Measurements from ENCODE around the gene HECTD1.

HECTD1 gene

DNA sequence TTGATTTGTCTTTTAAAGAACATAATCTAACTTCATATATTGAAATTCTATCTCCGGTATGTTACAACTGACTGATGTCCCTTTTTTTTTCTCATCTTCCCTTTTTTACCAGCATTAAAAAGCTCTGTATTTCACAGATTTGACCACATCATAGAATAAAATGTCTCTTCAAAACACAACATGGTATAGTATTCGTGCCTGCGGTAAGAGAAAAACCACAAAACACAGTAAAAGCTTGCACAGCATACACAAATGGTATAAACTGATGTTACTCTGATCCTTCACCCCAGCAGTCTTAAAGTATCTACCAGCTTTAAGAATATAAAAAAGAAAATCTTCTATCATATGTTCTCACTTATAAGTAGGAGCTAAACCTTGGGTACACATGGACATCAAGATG lies 83.4 kb downstream of the HECTD1 start:
- Histone ChIP-seq H3K27me3 (ENCODE audit: control insufficient read depth in 1 of 2, insufficient read depth in 1 of 2, low read length in 2 of 2) (no peaks in the 10 kb centered on the region), H3K4me2 (ENCODE audit: low read length, poor library complexity, severe bottlenecking) (no peak overlapping the region), H3K79me1 (replicated peaks; ENCODE audit: low read length, poor library complexity, severe bottlenecking) (peaks cover 19% of the 10 kb centered on the region), H2BK12ac (ENCODE audit: low read length in 2 of 2) (no peak overlapping the region), H2BK5ac (ENCODE audit: low read depth, low read length, poor library complexity, severe bottlenecking) (no peak overlapping the region), H2AK5ac (ENCODE audit: low read length, severe bottlenecking) (no peak overlapping the region), H2BK120ac (ENCODE audit: low read depth, low read length) (no peak overlapping the region), H3K27ac (ENCODE audit: low read length, poor library complexity, severe bottlenecking) (no peak overlapping the region), H3K9me3 (ENCODE audit: control insufficient read depth, low read length) (no peaks in the 10 kb centered on the region), H2BK15ac (ENCODE audit: low read depth, poor library complexity, severe bottlenecking) (no peak overlapping the region), H2AFZ (ENCODE audit: low read depth, low read length) (no peak overlapping the region), H3K4me3 (ENCODE audit: insufficient read depth in 1 of 2, low read depth in 1 of 2, low read length in 2 of 2) (no peak overlapping the region), H3K4me1 (ENCODE audit: control insufficient read depth, insufficient read depth, low read depth, low read length) (peaks cover 1% of the 10 kb centered on the region), H3K4ac (ENCODE audit: low read depth in 1 of 2, low read length in 2 of 2) (no peak overlapping the region), H3K14ac (ENCODE audit: low read length in 2 of 2) (no peak overlapping the region), H3K18ac (ENCODE audit: low read depth in 1 of 2, low read length in 2 of 2) (no peak overlapping the region), H3K9ac (ENCODE audit: low read length) (no peak overlapping the region), H4K8ac (ENCODE audit: low read length) (no peak overlapping the region), H3K23ac (ENCODE audit: low read length in 2 of 2) (no peak overlapping the region), H4K91ac (ENCODE audit: low read length) (no peak overlapping the region), H3K36me3 (ENCODE audit: control insufficient read depth in 1 of 2, insufficient read depth in 2 of 2, low read depth in 1 of 2, low read length in 2 of 2) (peaks cover 30 to 93% of the 10 kb centered on the region in 2 experiments)
- 100% methylated on average over 3 of the region's 3 CpGs for WGBS
- no peak for DNase-seq

DNA sequence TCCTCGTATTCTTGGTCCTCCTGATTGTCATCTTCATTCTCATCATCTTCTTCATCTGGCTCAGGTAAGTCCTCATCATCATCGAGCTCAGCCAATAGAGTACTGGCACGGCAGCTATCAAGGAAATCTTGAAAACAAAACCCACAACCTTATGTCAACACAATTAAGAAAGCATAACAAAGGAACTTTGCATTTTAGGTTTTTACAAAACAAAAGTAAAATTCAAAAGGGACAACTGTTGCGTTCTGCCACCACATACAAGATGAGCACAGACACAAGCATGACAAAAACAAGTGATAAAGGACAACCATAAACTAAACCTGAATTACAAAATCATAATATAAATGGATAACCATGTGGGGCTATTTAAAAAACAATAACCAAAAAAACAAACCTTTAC lies 84.7 kb downstream of the HECTD1 start:
- Histone ChIP-seq H3K4me2 (ENCODE audit: low read length, poor library complexity, severe bottlenecking) (no peak overlapping the region), H2BK15ac (ENCODE audit: low read depth, poor library complexity, severe bottlenecking) (no peak overlapping the region), H3K18ac (ENCODE audit: low read depth in 1 of 2, low read length in 2 of 2) (no peak overlapping the region), H3K4ac (ENCODE audit: low read depth in 1 of 2, low read length in 2 of 2) (no peak overlapping the region), H3K36me3 (ENCODE audit: control insufficient read depth in 1 of 2, insufficient read depth in 2 of 2, low read depth in 1 of 2, low read length in 2 of 2) (peaks cover 25 to 92% of the 10 kb centered on the region in 2 experiments), H2BK12ac (ENCODE audit: low read length in 2 of 2) (no peak overlapping the region), H3K14ac (ENCODE audit: low read length in 2 of 2) (no peak overlapping the region), H3K4me1 (ENCODE audit: control insufficient read depth, insufficient read depth, low read depth, low read length) (no peaks in the 10 kb centered on the region), H3K79me1 (replicated peaks; ENCODE audit: low read length, poor library complexity, severe bottlenecking) (peaks cover 18% of the 10 kb centered on the region), H2BK5ac (ENCODE audit: low read depth, low read length, poor library complexity, severe bottlenecking) (no peak overlapping the region), H3K27ac (ENCODE audit: low read length, poor library complexity, severe bottlenecking) (no peak overlapping the region), H2AFZ (ENCODE audit: low read depth, low read length) (no peak overlapping the region), H3K4me3 (ENCODE audit: insufficient read depth in 1 of 2, low read depth in 1 of 2, low read length in 2 of 2) (no peak overlapping the region), H4K91ac (ENCODE audit: low read length) (no peak overlapping the region), H3K27me3 (ENCODE audit: control insufficient read depth in 1 of 2, insufficient read depth in 1 of 2, low read length in 2 of 2) (no peaks in the 10 kb centered on the region), H2AK5ac (ENCODE audit: low read length, severe bottlenecking) (no peak overlapping the region), H2BK120ac (ENCODE audit: low read depth, low read length) (no peak overlapping the region), H3K23ac (ENCODE audit: low read length in 2 of 2) (no peak overlapping the region), H3K9me3 (ENCODE audit: control insufficient read depth, low read length) (no peaks in the 10 kb centered on the region), H3K9ac (ENCODE audit: low read length) (no peak overlapping the region), H4K8ac (ENCODE audit: low read length) (no peak overlapping the region)
- DNase-seq: no peak
- WGBS: 98% methylated on average over 4 of the region's 4 CpGs

DNA sequence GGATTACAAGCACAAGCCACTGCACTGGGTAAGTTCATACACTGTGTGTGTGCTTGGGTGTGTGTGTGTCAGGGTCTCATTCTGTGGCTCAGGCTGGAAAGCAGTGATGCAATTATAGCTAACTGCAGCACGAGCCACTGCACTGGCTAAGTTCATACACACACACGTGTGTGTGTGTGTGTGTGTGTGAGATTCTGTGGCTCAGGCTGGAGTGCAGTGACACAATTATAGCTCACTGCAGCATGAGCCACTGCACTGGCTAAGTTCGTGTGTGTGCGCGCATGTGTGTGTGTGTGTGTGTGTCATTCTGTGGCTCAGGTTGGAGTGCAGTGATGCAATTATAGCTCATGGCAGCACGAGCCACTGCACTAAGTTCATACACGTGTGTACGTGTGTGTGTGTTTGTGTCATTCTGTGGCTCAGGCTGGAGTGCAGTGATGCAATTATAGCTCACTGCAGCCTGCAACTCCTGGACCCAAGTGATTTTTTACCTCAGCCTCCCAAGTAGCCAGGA lies 85.4 kb downstream of the HECTD1 start:
- H2AK5ac ChIP-seq (ENCODE audit: low read length, severe bottlenecking): no peak overlapping the region
- no peak overlapping the region for H4K8ac ChIP-seq (ENCODE audit: low read length)
- H2AFZ ChIP-seq (ENCODE audit: low read depth, low read length): no peak overlapping the region
- no peak overlapping the region for H3K27ac ChIP-seq (ENCODE audit: low read length, poor library complexity, severe bottlenecking)
- peaks cover 18% of the 10 kb centered on the region for H3K79me1 ChIP-seq (replicated peaks; ENCODE audit: low read length, poor library complexity, severe bottlenecking)
- H3K23ac ChIP-seq (ENCODE audit: low read length in 2 of 2): no peak overlapping the region
- no peak overlapping the region for H2BK120ac ChIP-seq (ENCODE audit: low read depth, low read length)
- no peak overlapping the region for H3K14ac ChIP-seq (ENCODE audit: low read length in 2 of 2)
- H2BK12ac ChIP-seq (ENCODE audit: low read length in 2 of 2): peak overlapping the region in 1 of 2 experiments; percentile 6
- no peaks in the 10 kb centered on the region for H3K27me3 ChIP-seq (ENCODE audit: control insufficient read depth in 1 of 2, insufficient read depth in 1 of 2, low read length in 2 of 2)
- H2BK5ac ChIP-seq (ENCODE audit: low read depth, low read length, poor library complexity, severe bottlenecking): no peak overlapping the region
- no peak overlapping the region for H2BK15ac ChIP-seq (ENCODE audit: low read depth, poor library complexity, severe bottlenecking)
- peaks cover 23 to 94% of the 10 kb centered on the region in 2 experiments for H3K36me3 ChIP-seq (ENCODE audit: control insufficient read depth in 1 of 2, insufficient read depth in 2 of 2, low read depth in 1 of 2, low read length in 2 of 2)
- WGBS: 90% methylated on average over 8 of the region's 8 CpGs
- peak overlapping the region; percentile 30 for H4K91ac ChIP-seq (ENCODE audit: low read length)
- peak overlapping the region in 1 of 2 experiments; percentile 5 for H3K4me3 ChIP-seq (ENCODE audit: insufficient read depth in 1 of 2, low read depth in 1 of 2, low read length in 2 of 2)
- H3K9me3 ChIP-seq (ENCODE audit: control insufficient read depth, low read length): no peaks in the 10 kb centered on the region
- peak overlapping the region in 1 of 2 experiments; percentile 11 for H3K18ac ChIP-seq (ENCODE audit: low read depth in 1 of 2, low read length in 2 of 2)
- no peak overlapping the region for H3K4ac ChIP-seq (ENCODE audit: low read depth in 1 of 2, low read length in 2 of 2)
- DNase-seq: peak; percentile 36
- H3K9ac ChIP-seq (ENCODE audit: low read length): no peak overlapping the region
- H3K4me1 ChIP-seq (ENCODE audit: control insufficient read depth, insufficient read depth, low read depth, low read length): no peaks in the 10 kb centered on the region
- H3K4me2 ChIP-seq (ENCODE audit: low read length, poor library complexity, severe bottlenecking): no peak overlapping the region

DNA sequence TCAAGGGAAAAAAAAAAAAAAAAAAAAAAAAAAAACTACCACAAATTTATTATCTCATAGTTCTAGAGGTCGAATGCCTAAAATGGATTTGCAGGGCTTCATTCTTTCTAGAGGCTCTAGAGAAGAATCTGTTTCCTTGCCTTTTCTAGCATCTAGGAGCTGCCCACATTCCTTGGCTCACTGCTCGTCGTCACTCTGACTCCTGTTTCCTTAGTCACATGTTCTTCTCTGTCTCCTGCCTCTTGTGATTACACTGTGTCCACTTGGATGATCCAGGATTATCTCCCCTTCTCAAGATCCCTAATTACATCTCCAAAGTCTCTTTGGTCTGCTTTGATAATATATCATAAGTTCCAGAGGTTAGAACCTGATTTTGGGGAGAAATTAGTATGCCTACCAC lies 88.7 kb downstream of the HECTD1 start:
- Histone ChIP-seq H2BK5ac (ENCODE audit: low read depth, low read length, poor library complexity, severe bottlenecking) (no peak overlapping the region), H3K9me3 (ENCODE audit: control insufficient read depth, low read length) (no peaks in the 10 kb centered on the region), H4K91ac (ENCODE audit: low read length) (no peak overlapping the region), H3K79me1 (replicated peaks; ENCODE audit: low read length, poor library complexity, severe bottlenecking) (peaks cover 22% of the 10 kb centered on the region), H3K27me3 (ENCODE audit: control insufficient read depth in 1 of 2, insufficient read depth in 1 of 2, low read length in 2 of 2) (no peaks in the 10 kb centered on the region), H3K36me3 (ENCODE audit: control insufficient read depth in 1 of 2, insufficient read depth in 2 of 2, low read depth in 1 of 2, low read length in 2 of 2) (peaks cover 24 to 99% of the 10 kb centered on the region in 2 experiments), H3K9ac (ENCODE audit: low read length) (peak overlapping the region; percentile 48), H2BK15ac (ENCODE audit: low read depth, poor library complexity, severe bottlenecking) (no peak overlapping the region), H4K8ac (ENCODE audit: low read length) (no peak overlapping the region), H2BK12ac (ENCODE audit: low read length in 2 of 2) (no peak overlapping the region), H3K27ac (ENCODE audit: low read length, poor library complexity, severe bottlenecking) (no peak overlapping the region), H2AFZ (ENCODE audit: low read depth, low read length) (no peak overlapping the region), H2AK5ac (ENCODE audit: low read length, severe bottlenecking) (no peak overlapping the region), H3K4me3 (ENCODE audit: insufficient read depth in 1 of 2, low read depth in 1 of 2, low read length in 2 of 2) (no peak overlapping the region), H3K4ac (ENCODE audit: low read depth in 1 of 2, low read length in 2 of 2) (no peak overlapping the region), H2BK120ac (ENCODE audit: low read depth, low read length) (no peak overlapping the region), H3K14ac (ENCODE audit: low read length in 2 of 2) (no peak overlapping the region), H3K18ac (ENCODE audit: low read depth in 1 of 2, low read length in 2 of 2) (no peak overlapping the region), H3K4me1 (ENCODE audit: control insufficient read depth, insufficient read depth, low read depth, low read length) (no peaks in the 10 kb centered on the region), H3K23ac (ENCODE audit: low read length in 2 of 2) (no peak overlapping the region), H3K4me2 (ENCODE audit: low read length, poor library complexity, severe bottlenecking) (no peak overlapping the region)
- peak; percentile 26 for DNase-seq
- WGBS: 87% methylated on average over 3 of the region's 3 CpGs

Data from mesenchymal stem cell (in vitro differentiated cells and primary cell).